ENCODE results near the gene ABCA1.
"Not testable (repeated sequence)": the region's sequence is repeated elsewhere in the genome, so short reads cannot be mapped to it uniquely, and the experiment has no call there.

ABCA1 gene

DNA sequence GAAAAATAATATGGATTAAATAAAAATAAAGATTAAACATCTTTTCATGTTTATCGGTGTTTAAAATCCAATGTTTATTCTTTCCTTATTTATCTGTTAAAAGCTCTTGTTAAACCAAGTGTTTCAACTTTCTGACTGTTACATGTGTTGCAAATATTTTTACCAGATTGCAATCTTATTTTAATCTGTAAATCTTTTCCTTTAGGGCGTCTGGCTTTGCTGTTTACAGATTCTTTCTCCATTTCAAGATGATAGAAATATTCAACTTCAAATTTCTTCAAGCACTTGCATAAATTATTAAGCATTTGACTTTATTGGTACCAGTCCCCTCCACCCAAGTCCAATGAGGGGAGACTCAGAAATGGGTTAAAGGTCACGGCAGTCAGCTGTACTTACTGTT, 16.9 kb upstream of the ABCA1 start:
- no peak for DNase-seq (ENCODE audit: low read depth in 2 of 2, low spot score in 1 of 2)

DNA sequence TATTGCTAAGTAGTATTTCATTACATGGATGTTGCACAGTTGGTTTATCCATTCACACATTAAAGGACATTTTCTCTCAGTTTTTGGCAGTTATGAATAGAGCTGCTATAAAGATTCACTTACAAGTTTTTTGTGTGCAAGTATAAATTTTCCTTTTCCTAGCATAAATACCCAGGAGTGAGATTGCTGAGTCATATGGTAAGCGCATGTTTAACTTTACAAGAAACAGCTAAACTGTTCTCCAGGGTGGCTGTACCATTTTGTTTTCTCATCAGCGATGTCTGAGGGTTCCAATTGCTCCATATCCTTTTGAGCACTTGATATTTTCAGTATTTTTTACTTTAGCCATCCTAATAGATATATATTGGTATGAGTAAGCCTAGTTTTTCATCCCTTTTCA, 16.4 kb upstream of the ABCA1 start:
- DNase-seq (ENCODE audit: low read depth in 2 of 2, low spot score in 1 of 2), result no peak

DNA sequence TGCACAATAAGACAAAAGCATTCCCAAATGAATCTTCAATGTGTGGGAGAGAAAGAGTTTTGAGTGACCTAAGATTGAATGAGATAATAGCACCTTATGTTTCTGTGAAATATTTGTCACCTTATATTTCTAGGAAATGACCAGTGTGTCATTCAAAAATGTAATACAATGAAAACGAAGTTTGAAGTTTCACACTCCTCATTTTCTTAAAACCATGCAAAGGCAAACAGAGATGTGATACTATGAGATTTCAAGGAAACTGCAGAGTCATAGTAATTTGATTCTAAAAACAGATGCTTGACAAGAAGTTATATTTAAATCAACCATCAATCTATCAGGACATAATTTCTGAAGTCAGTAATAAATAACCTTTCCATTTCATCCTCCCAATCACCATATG, 13.6 kb upstream of the ABCA1 start:
- no peak for DNase-seq (ENCODE audit: low read depth in 2 of 2, low spot score in 1 of 2)

DNA sequence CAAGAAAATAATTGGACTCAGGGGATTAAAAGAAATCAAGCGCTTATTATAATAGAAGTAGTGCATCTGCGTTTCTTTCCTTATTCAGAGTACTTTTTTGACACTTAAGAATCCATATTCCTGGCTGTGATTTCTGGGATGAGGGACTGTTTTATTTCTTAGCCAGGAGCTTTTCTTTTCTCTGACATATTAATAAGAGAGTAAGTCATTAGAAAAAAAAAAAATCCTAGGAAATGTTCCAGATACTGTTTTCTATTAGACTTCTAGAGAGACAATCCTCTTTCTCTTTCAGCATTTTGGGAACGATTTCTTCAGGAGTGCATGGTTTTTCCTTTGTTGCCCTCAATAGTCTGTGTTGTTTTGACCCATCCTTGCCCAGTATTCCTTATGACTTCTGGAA, 8.3 kb upstream of the ABCA1 start:
- DNase-seq (ENCODE audit: low read depth in 2 of 2, low spot score in 1 of 2), result no peak

DNA sequence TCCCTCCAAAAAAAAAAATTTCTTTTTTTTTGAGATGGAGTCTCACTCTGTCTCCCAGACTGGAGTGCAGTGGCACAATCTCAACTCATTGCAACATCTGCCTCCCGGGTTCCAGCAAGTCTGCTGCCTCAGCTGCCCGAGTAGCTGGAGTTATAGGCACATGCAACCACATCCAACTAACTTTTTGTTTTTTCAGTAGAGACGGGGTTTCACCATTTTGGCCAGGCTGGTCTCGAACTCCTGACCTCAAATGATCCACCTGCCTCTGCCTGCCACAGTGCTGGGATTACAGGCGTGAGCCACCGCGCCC, 7.5 kb upstream of the ABCA1 start:
- not testable (repeated sequence) for DNase-seq (ENCODE audit: low read depth in 2 of 2, low spot score in 1 of 2)

DNA sequence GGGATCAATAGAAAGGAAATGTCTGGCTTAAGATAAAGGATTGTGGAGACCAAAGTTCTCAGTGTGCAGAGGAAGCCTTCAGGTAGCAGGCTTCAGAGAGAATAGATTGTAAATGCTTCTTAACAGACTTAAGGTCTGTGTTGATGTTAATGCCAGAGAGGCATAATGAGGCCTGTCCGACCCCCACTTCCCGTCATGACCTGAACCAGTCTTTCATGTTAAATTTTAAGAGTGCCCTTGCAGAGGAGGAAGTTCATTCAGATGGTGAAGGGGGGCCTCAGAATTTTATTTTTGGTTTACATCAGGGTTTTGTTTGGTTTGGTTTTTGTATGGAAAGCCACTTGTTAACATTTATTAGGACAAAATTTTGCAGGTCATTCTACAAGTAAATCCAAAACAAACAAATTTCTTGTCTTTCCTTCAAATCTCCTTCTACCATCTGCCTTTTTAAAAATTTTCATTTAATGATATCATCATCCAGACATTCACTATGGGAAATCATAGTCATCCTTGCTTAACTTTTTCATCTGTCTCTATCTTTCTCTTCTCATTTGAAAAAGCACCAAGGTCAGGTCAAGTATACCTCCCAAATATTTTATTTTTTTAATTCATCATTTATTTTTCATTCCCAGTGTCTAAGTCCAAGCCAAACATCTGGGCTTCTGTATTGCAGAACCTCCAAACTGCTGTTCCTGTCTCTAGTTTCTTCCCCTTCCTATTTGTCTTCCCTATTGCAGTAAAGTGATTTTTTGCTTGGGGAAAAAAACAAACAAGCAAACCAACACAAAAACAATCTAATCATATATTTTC, 6.9 kb upstream of the ABCA1 start:
- no peak for DNase-seq (ENCODE audit: low read depth in 2 of 2, low spot score in 1 of 2)

DNA sequence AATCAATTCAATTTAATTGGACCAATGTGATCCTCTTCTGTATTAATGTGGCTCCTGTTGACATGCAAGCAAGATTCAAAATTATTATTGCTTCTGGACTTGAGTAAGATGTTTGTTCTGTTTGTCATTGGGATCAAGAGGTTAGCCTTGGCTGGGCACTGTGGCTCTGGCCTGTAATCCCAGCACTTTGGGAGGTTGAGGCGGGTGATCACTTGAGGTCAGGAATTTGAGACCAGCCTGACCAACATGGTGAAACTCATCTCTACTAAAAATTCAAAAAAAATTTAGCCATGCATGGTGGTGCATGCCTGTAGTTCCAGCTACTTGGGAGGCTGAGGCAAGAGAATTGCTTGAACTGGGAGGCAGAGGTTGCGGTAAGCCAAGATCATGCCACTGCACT, 5.1 kb upstream of the ABCA1 start:
- not testable (repeated sequence) for DNase-seq (ENCODE audit: low read depth in 2 of 2, low spot score in 1 of 2)

DNA sequence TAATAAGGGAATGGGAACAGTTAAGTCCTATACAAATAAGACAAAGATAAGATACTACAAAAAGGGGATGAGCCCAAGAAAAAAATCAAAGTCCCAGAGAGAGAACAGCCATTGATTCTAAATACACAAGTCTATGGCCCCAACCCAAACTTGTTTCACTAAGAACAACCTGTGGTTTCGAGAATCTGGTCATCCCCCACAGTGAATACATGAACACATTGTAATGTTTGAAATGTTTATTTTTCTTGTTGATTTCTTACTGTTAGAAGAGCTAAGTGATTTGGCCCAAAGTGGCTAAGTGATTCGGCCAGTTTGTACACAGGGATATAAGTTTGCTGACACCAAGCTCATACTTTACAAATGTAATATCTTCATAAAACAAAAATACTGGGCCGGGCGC, 3.3 kb upstream of the ABCA1 start:
- DNase-seq (ENCODE audit: low read depth in 2 of 2, low spot score in 1 of 2), result no peak

DNA sequence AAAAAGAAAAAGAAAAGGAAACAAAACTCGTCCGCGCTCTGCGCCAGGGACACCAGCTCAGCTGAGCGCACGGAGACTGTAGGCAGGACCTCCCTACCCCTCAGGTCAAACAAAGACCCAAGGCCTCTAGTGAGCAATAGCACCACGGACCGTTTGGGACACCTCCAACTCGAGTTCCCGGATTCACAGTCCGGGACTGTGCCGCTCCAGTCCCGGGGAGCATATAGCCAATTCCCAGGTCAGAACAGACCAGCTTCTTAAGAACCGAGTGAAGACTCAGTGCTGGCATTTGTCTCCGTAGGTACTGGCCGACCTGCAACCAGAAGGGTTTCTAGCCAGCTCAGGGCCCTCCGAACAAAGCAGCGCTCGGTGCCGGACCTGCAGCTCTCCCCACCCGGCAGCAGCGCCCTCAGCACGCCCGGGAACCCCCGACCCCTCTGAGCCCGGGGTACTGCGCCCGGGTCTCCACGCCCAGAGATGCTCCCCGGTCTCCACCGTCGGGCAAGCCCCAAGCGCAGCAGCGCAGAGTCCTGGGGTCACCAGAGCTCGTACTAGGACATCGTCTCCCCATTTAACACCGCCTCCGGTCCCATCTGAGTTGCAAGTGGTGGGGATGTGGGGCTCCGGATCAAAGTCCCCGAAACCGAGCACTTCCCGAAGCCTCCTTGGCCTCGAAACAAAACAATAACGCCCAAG, 591 bp downstream of the ABCA1 start:
- DNase-seq (ENCODE audit: low read depth in 2 of 2, low spot score in 1 of 2), result no peak

DNA sequence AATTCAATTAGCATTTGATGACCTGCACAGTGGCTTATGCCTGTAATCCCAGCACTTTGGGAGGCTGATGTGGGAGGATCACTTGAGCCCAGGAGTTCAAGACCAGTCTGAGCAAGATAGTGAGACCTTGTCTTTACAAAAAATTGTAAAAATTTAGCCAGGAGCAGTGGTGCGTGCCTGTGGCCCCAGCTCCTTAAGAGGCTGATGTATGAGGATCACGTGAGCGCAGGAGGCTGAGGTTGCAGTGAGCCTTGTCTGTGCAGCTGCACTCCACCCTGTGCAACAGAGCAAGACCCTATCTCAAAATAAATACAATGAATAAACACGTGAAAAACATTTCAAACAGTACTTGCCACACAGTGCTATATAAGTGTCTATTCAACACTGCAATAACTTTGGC, 4.2 kb downstream of the ABCA1 start:
- DNase-seq (ENCODE audit: low read depth in 2 of 2, low spot score in 1 of 2), result no peak

DNA sequence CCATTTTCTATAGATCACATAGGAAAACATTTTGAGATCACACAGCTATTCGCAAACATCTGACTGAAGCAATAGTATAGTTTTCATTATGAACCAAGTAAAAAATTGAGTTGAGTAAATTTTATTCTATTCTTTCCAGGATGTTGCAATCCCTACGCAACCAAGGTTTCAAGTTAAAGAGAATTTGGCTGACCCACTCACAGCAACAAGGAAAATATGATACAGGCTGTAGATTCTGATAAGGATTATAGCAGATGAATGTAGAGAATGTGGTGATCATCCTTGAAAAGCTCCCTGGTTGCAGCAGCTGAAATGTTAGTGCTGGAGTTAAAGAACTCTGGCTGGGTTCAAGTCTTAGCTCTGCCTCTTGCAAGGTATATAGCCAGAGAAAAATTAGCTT, 4.7 kb downstream of the ABCA1 start:
- DNase-seq (ENCODE audit: low read depth in 2 of 2, low spot score in 1 of 2), result no peak

DNA sequence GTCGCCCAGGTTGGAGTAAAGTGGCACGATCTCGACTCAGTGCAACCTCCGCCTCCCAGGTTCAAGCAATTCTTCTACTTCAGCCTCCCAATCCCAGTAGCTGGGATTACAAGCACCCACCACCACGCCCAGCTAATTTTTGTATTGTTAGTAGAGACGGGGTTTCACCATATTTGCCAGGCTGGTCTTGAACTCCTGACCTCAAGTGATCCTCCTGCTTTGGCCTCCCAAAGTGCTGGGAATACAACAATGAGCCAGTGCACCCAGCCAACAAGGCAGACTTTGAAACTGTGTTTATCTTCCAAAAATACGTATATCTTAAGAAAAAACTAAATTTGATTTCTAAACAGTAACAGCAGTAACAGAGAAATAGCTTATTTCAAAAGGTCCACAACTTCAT, 5.2 kb downstream of the ABCA1 start:
- DNase-seq (ENCODE audit: low read depth in 2 of 2, low spot score in 1 of 2), result not testable (repeated sequence)

DNA sequence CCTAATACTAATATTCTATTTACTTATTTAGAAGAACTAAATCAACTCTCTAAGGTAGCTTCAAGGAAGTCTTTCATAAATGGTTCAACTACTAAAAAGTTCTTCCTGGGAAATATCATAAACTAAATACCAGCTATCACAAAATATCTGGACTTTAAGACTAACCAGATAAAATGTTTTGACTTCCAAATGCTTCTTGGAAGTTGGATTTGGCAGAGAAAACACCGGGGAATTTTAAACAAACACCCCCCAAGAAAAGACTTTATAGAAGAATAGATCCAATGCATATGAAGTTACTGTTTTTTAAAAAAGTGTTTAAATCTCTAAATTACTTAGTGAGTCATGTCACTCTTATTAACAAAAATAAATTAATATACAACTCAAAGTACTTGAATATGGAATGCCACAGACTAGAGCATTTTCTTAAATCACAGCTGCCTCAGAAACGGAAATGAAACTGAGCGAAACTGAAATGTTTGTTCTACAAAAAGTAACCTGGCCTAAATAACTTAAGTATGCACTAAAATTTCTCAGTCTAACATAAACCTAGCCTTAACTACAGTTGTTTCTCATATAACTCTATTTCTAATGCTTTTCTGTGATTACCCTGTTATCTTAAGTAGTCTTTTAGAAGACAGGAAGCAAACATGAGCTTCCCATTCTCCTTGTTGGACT, 6.8 kb downstream of the ABCA1 start:
- DNase-seq (ENCODE audit: low read depth in 2 of 2, low spot score in 1 of 2), result no peak

DNA sequence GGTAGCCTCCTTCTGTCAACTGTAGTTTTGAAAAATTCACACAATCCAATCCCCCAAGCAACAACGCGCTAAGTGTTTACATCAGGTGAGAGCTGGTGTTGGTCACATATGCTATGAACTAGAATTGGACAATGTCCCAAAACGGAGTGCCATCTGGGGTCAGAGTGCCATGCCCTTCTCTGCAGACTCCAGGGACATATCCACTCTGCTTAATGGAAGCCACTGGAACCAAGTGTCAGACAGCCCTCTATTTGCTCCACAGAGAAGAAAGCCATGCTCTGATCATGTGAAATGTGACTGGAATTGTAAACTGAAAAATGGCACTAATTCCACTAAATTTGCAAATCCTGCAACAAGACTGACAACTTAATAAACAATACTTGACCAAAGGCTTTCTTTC, 12.2 kb downstream of the ABCA1 start:
- no peak for DNase-seq (ENCODE audit: low read depth in 2 of 2, low spot score in 1 of 2)

DNA sequence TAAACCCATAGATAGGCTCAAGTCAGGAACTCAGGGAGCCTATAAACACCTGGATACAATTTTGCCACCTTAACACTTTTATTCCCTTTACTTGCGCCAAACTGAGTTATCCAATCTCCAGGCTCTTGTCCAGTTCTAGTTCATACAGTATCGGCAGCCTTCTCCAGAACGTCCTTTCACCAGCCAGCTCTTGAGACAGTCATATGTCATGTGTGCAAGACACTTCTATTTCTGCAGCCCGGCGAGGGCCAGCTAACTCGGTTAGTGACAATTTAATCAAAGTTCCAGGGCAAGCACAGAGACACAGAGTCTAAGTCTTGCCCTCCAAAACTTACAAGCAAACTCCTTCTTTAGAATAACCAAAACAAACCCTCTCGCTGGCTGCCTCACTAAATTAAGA, 12.9 kb downstream of the ABCA1 start:
- DNase-seq (ENCODE audit: low read depth in 2 of 2, low spot score in 1 of 2), result no peak

DNA sequence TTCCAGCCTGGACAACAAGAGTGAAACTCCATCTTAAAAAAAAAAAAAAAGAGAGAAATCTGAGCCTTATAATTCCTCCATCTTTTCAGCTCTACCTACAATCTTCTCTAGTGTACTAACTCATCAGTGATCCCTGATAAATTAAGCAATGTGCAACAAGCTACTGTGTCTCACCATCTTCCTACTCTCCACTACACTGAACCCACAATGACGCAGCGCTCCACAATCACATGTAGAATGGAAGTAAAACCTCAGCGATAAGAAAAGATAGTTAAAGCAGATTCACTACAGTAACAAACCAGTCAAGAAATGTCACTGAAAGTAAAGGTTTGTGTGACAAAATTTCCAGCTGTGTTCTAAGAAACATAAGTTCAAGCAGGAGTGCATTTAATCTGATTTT, 13.5 kb downstream of the ABCA1 start:
- no peak for DNase-seq (ENCODE audit: low read depth in 2 of 2, low spot score in 1 of 2)

DNA sequence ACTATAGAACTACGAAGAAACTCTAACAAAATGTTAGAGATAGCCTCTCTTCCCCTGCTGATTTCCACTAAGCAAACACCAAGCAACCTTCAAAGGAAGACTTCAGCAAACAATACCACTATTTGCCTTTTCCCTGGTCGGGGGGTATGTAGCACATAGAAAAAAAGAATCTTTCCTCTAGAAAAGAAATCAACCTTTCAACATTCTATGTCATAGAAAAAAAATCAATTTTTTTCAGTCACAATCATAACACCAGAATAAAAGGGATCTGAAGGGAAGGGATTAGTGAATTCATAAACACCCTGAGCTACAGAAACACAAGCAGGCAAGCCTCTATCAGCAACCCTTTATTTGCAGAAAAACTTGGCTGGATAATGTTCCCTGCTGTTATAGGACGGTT, 15.3 kb downstream of the ABCA1 start:
- DNase-seq (ENCODE audit: low read depth in 2 of 2, low spot score in 1 of 2), result no peak

DNA sequence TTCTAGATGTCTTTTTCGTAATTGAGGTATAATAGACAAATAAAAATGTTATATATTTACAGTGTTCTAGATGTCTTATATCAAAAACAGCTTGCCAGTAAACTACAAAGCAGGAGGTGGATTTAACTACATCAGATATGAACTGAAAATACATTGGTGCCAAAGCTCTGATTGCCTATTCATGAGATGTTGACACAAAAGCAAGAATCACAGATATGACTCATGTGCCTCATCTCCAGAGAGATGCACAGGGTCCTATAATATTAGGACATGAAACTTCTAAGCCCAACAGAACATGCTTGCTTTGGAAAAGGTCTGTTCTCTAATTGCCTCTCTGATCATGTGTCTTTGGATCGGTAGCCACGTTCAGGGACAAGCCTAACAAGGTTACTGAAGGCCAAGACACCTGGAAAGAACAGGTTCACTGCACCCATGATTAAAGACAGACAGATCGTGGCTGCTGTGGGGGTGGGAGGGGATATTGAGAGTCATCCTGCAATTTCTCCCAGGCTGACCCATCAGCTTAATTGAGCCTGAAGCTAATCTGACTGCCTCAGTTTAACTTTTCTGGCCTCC, 16.8 kb downstream of the ABCA1 start:
- no peak for DNase-seq (ENCODE audit: low read depth in 2 of 2, low spot score in 1 of 2)

DNA sequence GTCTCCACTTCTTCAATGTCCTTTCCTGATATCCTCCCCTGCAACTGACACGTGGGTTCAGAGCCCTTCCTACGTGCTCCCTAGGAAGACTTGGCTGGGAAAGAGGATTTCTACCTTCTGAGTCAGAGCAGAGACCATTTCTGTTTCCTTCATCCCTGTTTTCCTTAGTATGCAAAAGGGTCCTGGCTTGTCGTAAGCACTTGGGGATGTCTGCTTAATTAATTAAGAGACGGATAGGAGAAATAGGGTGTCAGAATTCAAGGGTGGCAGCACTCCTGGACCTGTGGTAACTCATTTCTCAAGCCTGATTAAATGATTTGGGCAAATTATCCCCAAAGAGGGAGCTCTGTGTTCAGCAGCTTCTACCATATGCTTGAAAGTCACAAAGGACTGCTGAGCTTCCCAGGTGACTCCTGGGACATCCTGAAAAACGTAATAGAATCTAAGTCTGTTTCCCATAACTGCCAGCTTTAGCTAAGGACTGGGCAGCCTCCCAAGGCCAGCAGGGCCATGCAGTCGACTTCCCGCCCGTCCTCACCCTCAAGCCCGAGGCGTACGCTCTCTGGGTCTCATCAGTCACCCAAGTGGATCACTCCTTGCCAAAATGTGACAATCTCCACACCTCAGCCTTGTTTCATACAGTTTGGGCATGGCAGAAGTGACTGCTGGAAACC, 20.5 kb downstream of the ABCA1 start:
- no peak for DNase-seq (ENCODE audit: low read depth in 2 of 2, low spot score in 1 of 2)

DNA sequence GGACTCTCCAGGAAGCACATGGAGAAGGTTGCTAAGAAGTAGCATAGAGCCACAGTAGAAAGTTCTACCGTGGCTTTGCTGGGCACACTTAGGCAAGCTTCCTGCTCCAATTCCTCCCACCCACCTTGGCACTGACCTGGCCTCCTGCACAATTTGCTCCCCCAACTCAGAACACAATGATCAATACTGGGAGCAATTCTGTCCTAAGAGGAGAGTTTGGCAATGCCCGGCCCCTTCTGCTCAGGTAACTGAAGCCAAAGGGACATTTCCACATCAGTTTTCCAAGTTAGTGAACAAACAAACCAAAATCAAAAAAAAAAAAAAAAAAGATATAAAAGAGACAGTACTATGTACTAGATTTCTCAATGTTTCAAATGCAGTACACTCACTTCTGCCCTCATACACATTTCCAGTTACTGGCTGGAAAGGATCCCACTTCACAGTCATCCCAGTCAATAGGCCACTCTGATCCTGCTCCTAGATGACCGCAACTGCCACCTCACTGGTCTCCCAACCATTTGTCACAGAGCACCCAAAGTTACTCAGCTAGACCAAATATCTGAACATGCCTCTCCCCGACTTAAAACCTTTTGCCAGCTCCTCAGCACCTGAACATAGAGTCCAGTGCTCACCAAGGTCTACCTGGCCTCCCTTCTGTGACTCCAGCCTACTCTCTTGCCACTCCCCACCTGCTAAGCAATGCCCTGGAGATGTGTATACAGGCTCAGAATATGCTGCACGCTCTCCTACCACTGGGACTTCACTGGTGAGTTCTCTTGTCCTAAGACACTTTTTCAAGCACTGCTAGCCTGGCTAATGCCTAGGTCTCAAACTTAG, 21.3 kb downstream of the ABCA1 start:
- DNase-seq (ENCODE audit: low read depth in 2 of 2, low spot score in 1 of 2), result no peak

DNA sequence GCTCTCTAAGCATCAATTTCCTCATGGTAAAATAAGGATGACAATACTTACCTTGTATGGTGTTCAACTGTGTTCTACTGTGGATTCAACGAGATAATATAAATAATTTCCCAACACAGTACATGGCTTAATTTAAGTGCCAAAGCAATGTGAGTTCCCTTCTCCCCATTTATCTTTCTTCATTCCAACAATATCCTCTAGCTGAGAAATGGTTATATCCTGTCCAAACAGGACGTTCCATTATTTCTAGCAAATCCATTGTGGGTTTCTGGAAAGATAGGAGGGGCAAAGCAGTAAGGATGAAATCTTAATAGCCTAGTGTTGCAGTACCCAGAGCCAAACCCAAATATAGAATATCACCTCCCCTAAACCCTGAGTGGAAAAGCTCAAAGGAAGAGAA, 22.0 kb downstream of the ABCA1 start:
- no peak for DNase-seq (ENCODE audit: low read depth in 2 of 2, low spot score in 1 of 2)
